Chondrocyte (in vitro differentiated cells): Measurements from ENCODE around the gene FAXC. TPM values are rescaled to one million over a fixed set of nuclear protein-coding genes. Genes with fewer than 3 reads are reported as not detected.
A peak's percentile ranks its signal among the peaks of the same experiment; 100 is the strongest.

ENCODE experiments used
- DNase-seq: peaks from one replicate; pipeline ENCODE4 v3.0.0; 2021; ENCODE audit warnings: mixed read lengths, low spot score
- H3K27ac Mint-ChIP-seq: one replicate; pipeline ENCODE4 v1.8.0; 2021; ENCODE audit warnings: mild to moderate bottlenecking, moderate library complexity, mixed read lengths; ENCODE audit not compliant: unreplicated experiment
- H3K27me3 Mint-ChIP-seq: 2 replicates; pipeline ENCODE4 v1.8.0; 2021; ENCODE audit warnings: low read depth, mixed read lengths
- H3K36me3 Mint-ChIP-seq: 2 replicates; pipeline ENCODE4 v1.8.0; 2021; ENCODE audit warnings: low read depth, mixed read lengths
- H3K4me1 Mint-ChIP-seq: 2 replicates; pipeline ENCODE4 v1.8.0; 2021; ENCODE audit warnings: low read depth, mild to moderate bottlenecking, mixed read lengths
- H3K4me3 Mint-ChIP-seq: one replicate; pipeline ENCODE4 v1.8.0; 2021; ENCODE audit warnings: mild to moderate bottlenecking, moderate library complexity, mixed read lengths; ENCODE audit not compliant: unreplicated experiment
- H3K9me3 Mint-ChIP-seq: 2 replicates; pipeline ENCODE4 v1.8.0; 2021; ENCODE audit warnings: low read depth, mixed read lengths
- CTCF ChIP-seq: fragments of 200-600 bp; sonication (generic); IDR thresholded peaks from 2 replicates; pipeline ENCODE4 v1.5.0; 2021; ENCODE audit warnings: antibody characterized with exemption, mild to moderate bottlenecking, moderate library complexity
- long read RNA-seq: library from polyadenylated mRNA; stranded (forward); transcript quantifications from one replicate; pipeline ENCODE4 v2.0.0, GENCODE V29; 2021
- total RNA-seq: library from RNA; stranded (reverse); gene quantifications from 3 replicates; pipeline ENCODE4 v1.2.1, GENCODE V29; 2021

Gene FAXC
- total RNA-seq = 6.8 to 9.7 TPM (median 8.0 TPM) in 3 replicates
- long read RNA-seq, full-length matches to known transcripts = 6 of 9 reads
- long read RNA-seq, partial matches to known transcripts = 0 of 9 reads
- long read RNA-seq, other reads (novel, unspliced or antisense) = 3 of 9 reads

- Mint-ChIP-seq H3K36me3 (no peaks in the 10 kb centered on the region), H3K4me1 (peaks cover 13% of the 10 kb centered on the region), H3K4me3 (peak within 1 kb of the TSS; percentile 75), H3K27me3 (peaks cover 8% of the 10 kb centered on the region), H3K9me3 (no peaks in the 10 kb centered on the region), H3K27ac (peak within 1 kb of the TSS; percentile 41)
- TF ChIP-seq CTCF = peak; percentile 64
- DNase-seq = no peak
Observed at GRCh38 chr6:99349171-99350141, at the start of gene FAXC. FAXC (minus strand) TSS chr6:99349674; CDS start chr6:99349372, 302 bp downstream.

GRCh38 chr6:99397287-99397686, 47.8 kb upstream of the FAXC start:
- Mint-ChIP-seq H3K36me3 (peaks cover 16% of the 10 kb centered on the region), H3K27me3 (no peaks in the 10 kb centered on the region), H3K9me3 (no peaks in the 10 kb centered on the region), H3K4me3 (no peak overlapping the region), H3K4me1 (peaks cover 11% of the 10 kb centered on the region), H3K27ac (no peak overlapping the region)
- no peak for DNase-seq
- no peak for TF ChIP-seq CTCF

- TF ChIP-seq CTCF = no peak
- H3K27me3 Mint-ChIP-seq = no peaks in the 10 kb centered on the region
- H3K4me1 Mint-ChIP-seq = peaks cover 11% of the 10 kb centered on the region
- H3K36me3 Mint-ChIP-seq = peaks cover 1% of the 10 kb centered on the region
- H3K27ac Mint-ChIP-seq = peak within 1 kb of the TSS; percentile 99
- no peaks in the 10 kb centered on the region for H3K9me3 Mint-ChIP-seq
- peak within 1 kb of the TSS; percentile 98 for H3K4me3 Mint-ChIP-seq
- peak; percentile 93 for DNase-seq
Observed at GRCh38 chr6:99393698-99394531, 44.4 kb upstream of the FAXC start, which contains the start of gene COQ3. COQ3 (minus strand) TSS chr6:99394195; CDS start chr6:99394179, 16 bp downstream.

- Mint-ChIP-seq H3K36me3 (peaks cover 1% of the 10 kb centered on the region), H3K9me3 (no peaks in the 10 kb centered on the region), H3K4me3 (peak overlapping the region; percentile 98), H3K4me1 (peaks cover 11% of the 10 kb centered on the region), H3K27me3 (no peaks in the 10 kb centered on the region), H3K27ac (peak overlapping the region; percentile 99)
- DNase-seq = no peak
- no peak for TF ChIP-seq CTCF
Observed at GRCh38 chr6:99393366-99393697, 43.9 kb upstream of the FAXC start.

GRCh38 chr6:99390896-99391295, 41.4 kb upstream of the FAXC start:
- Mint-ChIP-seq H3K27me3 (no peaks in the 10 kb centered on the region), H3K9me3 (no peaks in the 10 kb centered on the region), H3K4me3 (no peak overlapping the region), H3K4me1 (peaks cover 11% of the 10 kb centered on the region), H3K36me3 (no peaks in the 10 kb centered on the region), H3K27ac (no peak overlapping the region)
- no peak for DNase-seq
- no peak for TF ChIP-seq CTCF
